K562 (cell line): ENCODE results near the gene OAT. TPM values are rescaled to one million over a fixed set of nuclear protein-coding genes. Genes with fewer than 3 reads are reported as not detected.

ENCODE experiments used
- CBFA2T2 ChIP-seq: fragments of 450-650 bp; conservative IDR thresholded peaks from 2 replicates; pipeline ENCODE4 v1.6.1; 2017; ENCODE audit warnings: mild to moderate bottlenecking
- CBX2 ChIP-seq: fragments of 200-600 bp; sonication (generic); IDR thresholded peaks from one replicate; pipeline ENCODE4 v1.6.1; 2012; ENCODE audit warnings: mild to moderate bottlenecking, low read length, inconsistent platforms; ENCODE audit not compliant: insufficient read depth, poor library complexity, severe bottlenecking
- CREB3 ChIP-seq: fragments of 450-650 bp; conservative IDR thresholded peaks from 2 replicates; pipeline ENCODE4 v1.6.1; 2016; ENCODE audit warnings: missing genetic modification characterization, low read depth, mild to moderate bottlenecking, missing compliant biosample characterization, moderate library complexity
- ETS2 ChIP-seq: IDR thresholded peaks from 2 replicates; pipeline ENCODE4 v1.6.1; 2016; ENCODE audit warnings: borderline replicate concordance, missing genetic modification characterization, mild to moderate bottlenecking, moderate library complexity, missing compliant biosample characterization; ENCODE audit not compliant: poor library complexity, severe bottlenecking
- GTF2E2 ChIP-seq: fragments of 200-800 bp; sonication (Bioruptor generic); IDR thresholded peaks from 2 replicates; pipeline ENCODE4 v1.6.1; 2016; ENCODE audit warnings: missing genetic modification characterization, missing compliant biosample characterization
- RCOR1 ChIP-seq, 2 experiments: IDR thresholded peaks; 2 replicates each; pipeline ENCODE4 v1.6.1; 2012; ENCODE audit warnings: low read depth in 2 of 2, low read length in 2 of 2, borderline replicate concordance in 1 of 2, improper control_type of control experiment in 1 of 2
- TAF9B ChIP-seq: fragments of 450-650 bp; IDR thresholded peaks from 2 replicates; pipeline ENCODE4 v1.6.1; 2018; ENCODE audit warnings: mild to moderate bottlenecking; ENCODE audit not compliant: partially characterized antibody
- U2AF1 ChIP-seq: fragments of 200-400 bp; formaldehyde crosslinking; optimal IDR thresholded peaks from 2 replicates; pipeline ENCODE3; 2017; ENCODE audit warnings: mild to moderate bottlenecking, low read depth, low read length, moderate library complexity
- polyA plus RNA-seq, 8 experiments: library from polyadenylated mRNA; depleted of rRNA in 4 of 8; stranded (reverse) in 5 of 8; unstranded in 3 of 8; fragments of >200 nt; fragmentation: Nextera tagmentation in 2 of 8; fragmentation: Illumina TruSeq in 1 of 8; extraction: Ambion mirVana in 2 of 8; extraction: Trizol in 1 of 8; gene quantifications; 2 replicates each; pipeline versions ENCODE4 v1.2.1 to v1.2.3, GENCODE V29; 2011 to 2014; ENCODE audit warnings: inconsistent platforms in 1 of 8, missing spikeins in 1 of 8
- total RNA-seq, 7 experiments: library from RNA; depleted of rRNA in 6 of 7; stranded (reverse); fragments of >200 nt in 6 of 7; fragmentation: Illumina TruSeq in 2 of 7; extraction: Trizol in 2 of 7; gene quantifications; 2 replicates each; pipeline versions ENCODE4 v1.2.1 to v1.2.3, GENCODE V29; 2011 to 2021; ENCODE audit warnings: low replicate concordance in 1 of 7
- TF ChIP-seq, protein P1 (sequence below): sonication (generic); formaldehyde crosslinking; IDR thresholded peaks from 2 replicates; pipeline ENCODE4 v1.8.1; 2022; ENCODE audit warnings: missing genetic modification reagents

Gene OAT
- total and polyA plus RNA-seq, 9 of the 15 experiments (the other 6 are each of a cell fraction or from before 2014, with no cell fraction given) = 100 to 312 (median 163) TPM

- no peak for TF ChIP-seq CBX2
- TF ChIP-seq, protein P1, sequence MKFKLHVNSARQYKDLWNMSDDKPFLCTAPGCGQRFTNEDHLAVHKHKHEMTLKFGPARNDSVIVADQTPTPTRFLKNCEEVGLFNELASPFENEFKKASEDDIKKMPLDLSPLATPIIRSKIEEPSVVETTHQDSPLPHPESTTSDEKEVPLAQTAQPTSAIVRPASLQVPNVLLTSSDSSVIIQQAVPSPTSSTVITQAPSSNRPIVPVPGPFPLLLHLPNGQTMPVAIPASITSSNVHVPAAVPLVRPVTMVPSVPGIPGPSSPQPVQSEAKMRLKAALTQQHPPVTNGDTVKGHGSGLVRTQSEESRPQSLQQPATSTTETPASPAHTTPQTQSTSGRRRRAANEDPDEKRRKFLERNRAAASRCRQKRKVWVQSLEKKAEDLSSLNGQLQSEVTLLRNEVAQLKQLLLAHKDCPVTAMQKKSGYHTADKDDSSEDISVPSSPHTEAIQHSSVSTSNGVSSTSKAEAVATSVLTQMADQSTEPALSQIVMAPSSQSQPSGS (CRISPR knock-in tag) = no peak
- TF ChIP-seq CBFA2T2 = no peak
- no peak for TF ChIP-seq ETS2 (tag)
- no peak for TF ChIP-seq U2AF1
- no peak for TF ChIP-seq CREB3 (tag)
- no peak for TF ChIP-seq TAF9B
- no peak for TF ChIP-seq RCOR1 (IDR thresholded peaks at IDR 0.05; ENCODE audit: borderline replicate concordance in 1 of 2, low read depth in 2 of 2, low read length in 2 of 2)
- TF ChIP-seq GTF2E2 (tag) = no peak
Measured at GRCh38 chr10:124385627-124386185, 33.0 kb downstream of the OAT start (continued).
